Kidney tubule cell (primary cell): ENCODE data around the gene SDR42E1.
"Not testable (repeated sequence)": the region's sequence is repeated elsewhere in the genome, so short reads cannot be mapped to it uniquely, and the experiment has no call there.

Source experiments
- DNase-seq: peaks from one replicate; pipeline ENCODE4 v3.0.0-alpha.2; 2018; ENCODE audit warnings: low spot score

Gene SDR42E1

GRCh38 chr16:82037251-82037650 is 26.0 kb upstream of the SDR42E1 start:
- DNase-seq = no peak

GRCh38 chr16:82034981-82035612 is 23.8 kb upstream of the SDR42E1 start, which contains the start of gene HSD17B2:
TSS of gene HSD17B2 (plus strand) at chr16:82035253. CDS start at chr16:82035425, 172 bp downstream.
- peak; percentile 93 for DNase-seq

GRCh38 chr16:82033683-82034300 is 22.5 kb upstream of the SDR42E1 start:
- peak; percentile 4 for DNase-seq

GRCh38 chr16:82033006-82033405 is 21.7 kb upstream of the SDR42E1 start:
- no peak for DNase-seq

DNA sequence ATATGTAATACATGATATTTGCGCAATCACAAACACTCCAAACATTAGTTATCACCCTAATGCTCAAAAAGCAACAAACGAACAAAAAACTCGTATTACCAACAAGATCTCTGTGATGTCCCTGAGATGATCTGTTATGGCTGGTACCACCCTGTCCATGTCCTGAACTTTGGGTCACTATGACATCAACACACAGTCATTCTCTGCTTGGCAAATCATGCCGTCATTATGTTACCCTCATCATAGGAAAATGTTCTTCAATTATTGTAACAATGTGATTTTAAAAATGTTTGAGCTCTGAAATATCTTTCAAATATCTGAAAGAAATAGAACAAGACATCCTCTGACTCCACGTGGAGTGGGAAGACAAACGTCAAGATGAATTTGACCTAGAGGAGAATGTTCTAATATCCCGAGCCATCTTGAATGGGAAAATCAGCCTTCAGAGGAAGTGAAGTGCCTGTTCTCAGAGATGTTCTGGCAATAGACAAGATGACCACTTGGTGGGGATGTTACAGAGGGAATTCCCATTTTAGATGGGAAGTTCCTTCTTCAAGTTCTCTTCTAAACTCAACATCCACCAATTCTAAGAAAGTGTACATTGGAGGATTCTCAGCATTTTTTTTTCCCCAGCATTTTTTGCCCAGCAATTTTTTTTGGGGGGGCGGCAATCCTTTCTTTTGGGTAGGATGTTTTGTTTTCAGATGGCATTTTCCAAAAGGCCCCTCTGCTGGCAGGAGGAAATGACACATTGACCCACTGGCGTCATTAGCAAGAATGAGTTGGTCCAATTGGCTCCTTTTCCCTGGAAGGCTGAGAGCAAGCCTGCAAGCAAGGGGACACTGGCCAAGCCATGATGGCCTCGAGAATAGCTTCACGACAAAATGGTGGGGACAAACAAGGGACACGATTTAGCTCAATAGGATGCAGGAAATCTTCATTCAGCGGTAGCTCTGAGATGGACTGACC is 20.1 kb upstream of the SDR42E1 start:
- peak; percentile 67 for DNase-seq

GRCh38 chr16:82027629-82028064 is 16.4 kb upstream of the SDR42E1 start:
- peak; percentile 36 for DNase-seq

- DNase-seq = no peak
Measured at GRCh38 chr16:82024883-82025282, 13.6 kb upstream of the SDR42E1 start.

GRCh38 chr16:82024316-82024715 is 13.0 kb upstream of the SDR42E1 start:
- no peak for DNase-seq

- DNase-seq = no peak
Measured at GRCh38 chr16:82023206-82023605, 11.9 kb upstream of the SDR42E1 start.

DNA sequence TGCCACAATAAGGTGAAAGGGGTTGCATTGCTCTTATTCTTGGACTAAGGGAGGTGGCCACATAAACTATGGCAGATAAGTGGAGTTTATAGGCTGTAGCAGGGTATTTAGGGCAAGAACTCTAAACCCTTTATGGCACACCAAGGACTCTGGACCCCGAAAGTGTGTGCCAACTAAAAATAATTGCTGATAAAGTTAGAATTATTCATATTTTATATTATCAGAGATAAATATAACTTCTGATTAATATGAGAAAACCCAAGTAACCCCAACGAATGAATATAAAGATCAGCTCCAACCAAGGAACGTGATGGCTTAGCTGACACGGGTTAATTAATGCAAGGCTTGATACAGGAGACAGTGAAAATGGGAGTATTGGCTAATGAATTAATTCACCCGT is 8.8 kb upstream of the SDR42E1 start:
- no peak for DNase-seq

DNA sequence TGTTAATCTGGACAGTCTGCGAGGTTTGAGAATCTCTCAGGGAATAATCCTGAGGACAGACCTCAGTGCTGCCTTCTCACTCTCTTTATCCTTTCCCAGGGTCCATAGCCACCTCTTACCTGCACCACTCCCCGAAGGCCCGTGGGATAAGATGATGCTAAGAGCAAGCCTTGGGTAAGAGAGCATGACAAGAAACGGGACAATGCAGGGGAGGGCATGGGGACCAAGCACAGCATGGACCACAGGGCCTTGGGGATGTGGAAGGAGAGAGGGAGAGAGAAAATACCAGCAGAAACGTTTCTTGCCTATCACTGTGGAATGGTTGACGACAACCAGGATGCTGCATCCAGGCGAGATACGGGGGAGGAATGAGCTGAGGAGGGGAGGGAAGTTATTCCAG is 8.3 kb upstream of the SDR42E1 start:
- no peak for DNase-seq

DNA sequence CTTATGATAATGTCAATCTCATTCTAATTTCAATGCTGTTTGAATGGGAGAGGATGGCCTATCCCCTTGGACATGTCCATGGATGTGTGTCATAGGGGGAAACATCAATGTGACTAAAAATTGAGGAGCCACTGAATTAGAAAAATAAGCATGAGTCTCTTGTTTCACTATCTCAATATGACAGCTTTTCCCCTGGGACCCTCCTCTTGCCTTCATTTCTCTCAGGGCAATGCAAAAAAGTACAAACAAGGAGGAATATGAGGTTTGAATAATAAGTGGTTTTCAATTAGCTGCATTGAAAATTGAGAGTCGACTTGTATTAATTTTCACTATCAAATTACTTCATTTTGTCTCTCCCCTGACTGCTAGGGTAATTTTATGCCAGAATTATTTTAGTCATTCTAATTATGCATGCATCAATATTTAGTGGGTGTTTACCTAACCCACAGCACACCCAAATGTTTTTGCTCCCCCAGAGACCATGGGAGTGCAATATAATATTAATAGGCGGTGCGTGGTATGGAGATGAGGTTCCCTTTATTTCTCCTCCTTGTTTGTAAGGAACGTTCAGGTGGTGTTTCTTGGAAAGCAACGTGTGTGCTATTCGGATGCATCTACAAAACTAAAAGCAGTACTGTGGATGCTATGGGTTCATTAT is 6.8 kb upstream of the SDR42E1 start:
- no peak for DNase-seq

DNA sequence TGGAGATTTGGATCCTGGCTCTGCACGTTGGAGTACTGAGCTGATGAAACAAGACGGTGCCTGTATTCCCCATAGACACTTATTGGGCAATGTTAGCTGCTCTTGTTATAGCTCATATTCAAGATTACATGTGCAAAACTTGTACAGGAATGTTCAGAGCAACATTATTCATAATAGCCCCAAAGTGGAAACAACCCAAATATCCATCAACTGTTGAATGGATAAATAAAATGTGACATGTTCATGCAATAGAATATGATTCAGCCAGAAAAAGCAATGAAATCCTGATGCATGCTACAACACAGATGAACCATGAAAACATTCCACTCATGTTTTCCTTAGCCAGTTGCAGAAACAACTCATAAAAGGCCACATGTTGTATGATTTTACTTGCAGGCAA is 5.7 kb upstream of the SDR42E1 start:
- no peak for DNase-seq

- DNase-seq = peak; percentile 59
Measured at GRCh38 chr16:82016263-82016662, 5.0 kb upstream of the SDR42E1 start.

DNA sequence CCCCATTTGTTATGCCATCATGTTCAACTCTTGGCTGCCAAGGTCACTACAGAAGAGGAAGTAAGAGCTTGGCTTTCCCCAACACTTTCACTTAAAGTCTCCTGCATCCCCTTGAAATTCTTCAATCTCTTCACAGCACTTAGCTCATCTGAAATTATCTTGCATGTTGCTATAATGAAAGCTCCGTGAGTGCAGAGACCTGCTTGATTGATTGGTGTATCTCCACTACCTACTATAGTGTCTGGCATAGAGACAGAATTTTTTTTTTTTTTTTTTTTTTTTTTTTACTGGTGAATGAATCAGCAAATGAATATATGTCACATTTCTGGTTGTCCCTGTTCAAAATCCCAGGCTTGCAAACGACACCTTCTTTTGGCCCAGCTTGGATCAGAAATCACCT is 1.9 kb upstream of the SDR42E1 start:
- DNase-seq = no peak

GRCh38 chr16:82010649-82011048 is 621 bp downstream of the SDR42E1 start:
- no peak for DNase-seq

DNA sequence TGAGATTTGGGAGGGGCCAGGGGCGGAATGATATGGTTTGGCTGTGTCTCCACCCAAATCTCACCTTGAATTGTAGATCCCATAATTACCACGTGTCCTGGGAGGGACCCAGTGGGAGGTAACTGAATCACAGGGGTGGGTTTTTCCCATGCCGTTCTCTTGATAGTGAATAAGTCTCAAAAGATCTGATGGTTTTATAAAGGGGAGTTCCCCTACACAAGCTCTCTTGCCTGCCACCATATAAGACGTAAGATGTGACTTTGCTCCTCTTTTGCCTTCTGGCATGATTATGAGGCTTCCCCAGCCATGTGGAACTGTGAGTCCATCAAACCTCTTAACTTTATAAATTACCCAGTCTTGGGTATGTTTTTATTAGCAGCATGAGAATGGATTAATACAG is 1.5 kb downstream of the SDR42E1 start:
- not testable (repeated sequence) for DNase-seq

GRCh38 chr16:82008957-82009592 is 2.2 kb downstream of the SDR42E1 start:
- no peak for DNase-seq

- no peak for DNase-seq
Measured at GRCh38 chr16:82007189-82007588, 4.1 kb downstream of the SDR42E1 start.

GRCh38 chr16:82006036-82006435 is 5.2 kb downstream of the SDR42E1 start:
- DNase-seq = no peak

- no peak for DNase-seq
Measured at GRCh38 chr16:82005027-82005830, 6.0 kb downstream of the SDR42E1 start.
